Neural progenitor cell (in vitro differentiated cells): Measurements from ENCODE around the gene CDKL4. TPM values are rescaled to one million over a fixed set of nuclear protein-coding genes. Genes with fewer than 3 reads are reported as not detected.

Experiments
- DNase-seq: peaks from one replicate; pipeline ENCODE4 v3.0.0-alpha.2; 2016; ENCODE audit warnings: low spot score
- H2AFZ ChIP-seq: fragments of 200-600 bp; sonication (generic); replicated peaks from 2 replicates; pipeline ENCODE4 v1.6.1; 2016; ENCODE audit warnings: antibody characterized with exemption
- H3F3A ChIP-seq: fragments of 200-600 bp; sonication (generic); 2 replicates; pipeline ENCODE4 v1.6.1; 2016; ENCODE audit warnings: antibody characterized with exemption, low read depth
- H3K27ac ChIP-seq: fragments of 200-600 bp; sonication (generic); 2 replicates; pipeline ENCODE4 v1.5.1; 2016; ENCODE audit warnings: mild to moderate bottlenecking
- H3K27me3 ChIP-seq: fragments of 200-600 bp; sonication (generic); 2 replicates; pipeline ENCODE4 v1.6.1; 2016; ENCODE audit warnings: mild to moderate bottlenecking, moderate library complexity
- H3K36me3 ChIP-seq: fragments of 200-600 bp; sonication (generic); 2 replicates; pipeline ENCODE4 v1.5.1; 2016
- H3K4me1 ChIP-seq: fragments of 200-600 bp; sonication (generic); 2 replicates; pipeline ENCODE4 v1.6.1; 2016; ENCODE audit warnings: mixed run types
- H3K4me2 ChIP-seq: fragments of 200-600 bp; sonication (generic); 2 replicates; pipeline ENCODE4 v1.6.1; 2016
- H3K4me3 ChIP-seq: fragments of 200-600 bp; sonication (generic); 2 replicates; pipeline ENCODE4 v1.5.1; 2016
- H3K79me2 ChIP-seq: fragments of 200-600 bp; sonication (generic); 2 replicates; pipeline ENCODE4 v1.6.1; 2016; ENCODE audit warnings: low read depth
- H3K9ac ChIP-seq: fragments of 200-600 bp; sonication (generic); 2 replicates; pipeline ENCODE4 v1.6.1; 2016
- H3K9me3 ChIP-seq: fragments of 200-600 bp; sonication (generic); 2 replicates; pipeline ENCODE4 v1.5.1; 2016; ENCODE audit warnings: low read depth
- H4K20me1 ChIP-seq: fragments of 200-600 bp; sonication (generic); 2 replicates; pipeline ENCODE4 v1.6.1; 2016; ENCODE audit warnings: low read depth
- H3K27ac Mint-ChIP-seq: 3 replicates; pipeline ENCODE4 v1.8.0; 2021; ENCODE audit warnings: mixed read lengths
- H3K27me3 Mint-ChIP-seq: 2 replicates; pipeline ENCODE4 v1.8.0; 2022; ENCODE audit warnings: low read depth, mild to moderate bottlenecking, inconsistent platforms, moderate library complexity, mixed read lengths; ENCODE audit not compliant: insufficient read depth
- H3K36me3 Mint-ChIP-seq: 3 replicates; pipeline ENCODE4 v1.8.0; 2021; ENCODE audit warnings: mixed read lengths
- H3K4me1 Mint-ChIP-seq: 3 replicates; pipeline ENCODE4 v1.8.0; 2021; ENCODE audit warnings: mixed read lengths
- H3K4me3 Mint-ChIP-seq: 3 replicates; pipeline ENCODE4 v1.8.0; 2021; ENCODE audit warnings: mild to moderate bottlenecking, moderate library complexity, mixed read lengths
- H3K9me3 Mint-ChIP-seq: 3 replicates; pipeline ENCODE4 v1.8.0; 2020; ENCODE audit warnings: mixed read lengths
- CTCF ChIP-seq: fragments of 200-600 bp; sonication (generic); IDR thresholded peaks from 2 replicates; pipeline ENCODE4 v1.5.1; 2017; ENCODE audit warnings: antibody characterized with exemption, mild to moderate bottlenecking
- EZH2 ChIP-seq: fragments of 200-600 bp; sonication (generic); IDR thresholded peaks from 2 replicates; pipeline ENCODE4 v1.6.1; 2017; ENCODE audit warnings: antibody characterized with exemption, mild to moderate bottlenecking, moderate library complexity
- EZH2phosphoT487 ChIP-seq: fragments of 200-600 bp; sonication (generic); IDR thresholded peaks from 2 replicates; pipeline ENCODE4 v1.6.1; 2017; ENCODE audit warnings: antibody characterized with exemption
- total RNA-seq: library from RNA; depleted of rRNA; stranded (reverse); fragments of >200 nt; gene quantifications from 2 replicates; pipeline ENCODE4 v1.2.3, GENCODE V29; 2015; ENCODE audit warnings: low replicate concordance

CDKL4 gene
- total RNA-seq, 1 donor from 2014 or later: not detected

- no peak overlapping the region for H3K27ac Mint-ChIP-seq
Measured at GRCh38 chr2:39178756-39179155, 65.0 kb downstream of the CDKL4 start.

DNA sequence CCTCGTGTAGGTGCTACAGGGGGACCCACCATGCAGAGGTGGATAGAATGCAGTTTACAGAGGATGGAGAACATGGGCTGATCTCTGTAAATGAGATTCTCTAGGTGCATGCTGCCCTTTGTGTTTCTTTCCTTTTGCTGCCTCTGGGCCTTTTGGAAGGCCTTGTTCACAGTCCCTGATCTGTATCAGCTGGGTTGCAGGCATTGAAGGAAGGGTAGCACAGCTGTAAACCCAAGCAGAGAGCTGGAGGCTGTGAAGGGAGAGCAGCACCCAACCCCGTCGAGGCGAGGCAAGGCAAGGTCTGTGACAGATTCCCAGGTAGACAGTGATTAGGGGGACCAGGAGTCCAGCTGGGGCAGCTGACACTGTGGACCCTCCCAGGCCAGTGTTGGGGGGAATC lies 66.8 kb downstream of the CDKL4 start:
- H3K4me1 ChIP-seq: peaks cover 4% of the 10 kb centered on the region
- Mint-ChIP-seq H3K36me3 (no peaks in the 10 kb centered on the region), H3K4me3 (no peak overlapping the region), H3K27me3 (no peaks in the 10 kb centered on the region), H3K9me3 (no peaks in the 10 kb centered on the region), H3K4me1 (no peaks in the 10 kb centered on the region), H3K27ac (no peak overlapping the region)
- H3K4me3 ChIP-seq: no peak overlapping the region
- no peaks in the 10 kb centered on the region for H3K27me3 ChIP-seq
- no peak overlapping the region for H3K9ac ChIP-seq
- H3K79me2 ChIP-seq: no peaks in the 10 kb centered on the region
- H3K9me3 ChIP-seq: no peaks in the 10 kb centered on the region
- no peaks in the 10 kb centered on the region for H4K20me1 ChIP-seq
- no peak overlapping the region for H3K4me2 ChIP-seq
- H3K27ac ChIP-seq: no peak overlapping the region
- H2AFZ ChIP-seq: no peak overlapping the region
- no peaks in the 10 kb centered on the region for H3F3A ChIP-seq
- no peak for TF ChIP-seq EZH2
- TF ChIP-seq EZH2phosphoT487: no peak
- no peak for TF ChIP-seq CTCF
- DNase-seq: no peak
- H3K36me3 ChIP-seq: no peaks in the 10 kb centered on the region

More at GRCh38 chr2:39178756-39179155, 65.0 kb downstream of the CDKL4 start:
- Histone ChIP-seq H3K36me3 (no peaks in the 10 kb centered on the region), H3K9me3 (no peaks in the 10 kb centered on the region), H3K9ac (no peak overlapping the region), H3K27me3 (no peaks in the 10 kb centered on the region), H2AFZ (no peak overlapping the region), H3K4me1 (peaks cover 4% of the 10 kb centered on the region), H3K79me2 (no peaks in the 10 kb centered on the region), H3K4me3 (no peak overlapping the region), H3K4me2 (no peak overlapping the region), H4K20me1 (no peaks in the 10 kb centered on the region), H3F3A (no peaks in the 10 kb centered on the region), H3K27ac (no peak overlapping the region)
- no peak overlapping the region for H3K4me3 Mint-ChIP-seq
- no peaks in the 10 kb centered on the region for H3K4me1 Mint-ChIP-seq
- no peaks in the 10 kb centered on the region for H3K9me3 Mint-ChIP-seq
- TF ChIP-seq EZH2phosphoT487 (no peak), EZH2 (no peak), CTCF (no peak)
- DNase-seq: no peak
- no peaks in the 10 kb centered on the region for H3K36me3 Mint-ChIP-seq
- no peaks in the 10 kb centered on the region for H3K27me3 Mint-ChIP-seq

DNA sequence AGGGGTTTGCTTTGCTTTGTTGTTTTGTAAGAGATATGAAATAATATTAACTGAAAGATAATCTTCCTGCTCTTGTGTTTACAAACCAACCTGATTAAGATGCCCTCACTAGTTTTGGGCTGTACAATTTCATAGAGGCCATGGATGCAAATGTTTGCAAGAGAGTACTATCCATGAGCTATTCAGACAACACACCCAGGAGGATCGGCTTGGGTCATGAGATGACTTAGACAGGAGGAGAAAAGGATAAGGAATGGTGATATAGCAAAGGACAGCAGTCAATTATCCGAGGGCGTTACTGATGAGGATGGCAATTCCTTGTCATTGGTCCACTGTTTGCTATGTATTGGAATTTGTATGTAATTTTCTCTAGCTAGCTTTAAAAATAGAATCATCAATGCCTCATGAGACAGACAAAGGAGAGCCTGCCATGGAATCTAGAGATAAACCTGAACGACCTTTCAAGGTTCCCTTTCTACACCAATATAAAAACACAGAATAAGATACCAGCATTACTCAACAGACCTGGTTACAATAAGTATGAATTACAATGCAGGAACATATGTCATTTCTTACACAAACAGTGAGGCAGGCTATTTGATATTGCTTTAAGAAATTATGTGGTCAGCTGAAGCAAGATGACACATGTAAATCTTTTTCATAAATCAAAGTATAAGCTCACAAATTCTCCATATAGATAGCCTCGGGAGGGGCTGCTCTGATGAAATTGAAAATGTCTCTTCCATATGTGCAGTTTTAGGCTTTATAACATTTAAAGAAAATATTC lies 68.6 kb downstream of the CDKL4 start:
- Histone ChIP-seq H4K20me1 (no peaks in the 10 kb centered on the region), H3K79me2 (no peaks in the 10 kb centered on the region), H3K36me3 (no peaks in the 10 kb centered on the region), H3K9me3 (no peaks in the 10 kb centered on the region), H3K4me1 (peaks cover 4% of the 10 kb centered on the region), H2AFZ (no peak overlapping the region), H3K27ac (no peak overlapping the region), H3K27me3 (no peaks in the 10 kb centered on the region), H3K4me3 (no peak overlapping the region), H3F3A (no peaks in the 10 kb centered on the region), H3K9ac (no peak overlapping the region), H3K4me2 (no peak overlapping the region)
- TF ChIP-seq EZH2: no peak
- no peak for TF ChIP-seq CTCF
- no peak for TF ChIP-seq EZH2phosphoT487
- no peaks in the 10 kb centered on the region for H3K9me3 Mint-ChIP-seq
- H3K27ac Mint-ChIP-seq: no peak overlapping the region
- no peaks in the 10 kb centered on the region for H3K27me3 Mint-ChIP-seq
- peaks cover 5% of the 10 kb centered on the region for H3K4me1 Mint-ChIP-seq
- H3K36me3 Mint-ChIP-seq: no peaks in the 10 kb centered on the region
- H3K4me3 Mint-ChIP-seq: no peak overlapping the region
- DNase-seq: no peak
